ENCODE measurements around the gene ANAPC13. TPM values are rescaled to one million over a fixed set of nuclear protein-coding genes. Genes with fewer than 3 reads are reported as not detected.

Gene ANAPC13
- total RNA-seq, 4 donors from 2014 or later = 56.4 to 84.7 (median 66.5) TPM

DNA sequence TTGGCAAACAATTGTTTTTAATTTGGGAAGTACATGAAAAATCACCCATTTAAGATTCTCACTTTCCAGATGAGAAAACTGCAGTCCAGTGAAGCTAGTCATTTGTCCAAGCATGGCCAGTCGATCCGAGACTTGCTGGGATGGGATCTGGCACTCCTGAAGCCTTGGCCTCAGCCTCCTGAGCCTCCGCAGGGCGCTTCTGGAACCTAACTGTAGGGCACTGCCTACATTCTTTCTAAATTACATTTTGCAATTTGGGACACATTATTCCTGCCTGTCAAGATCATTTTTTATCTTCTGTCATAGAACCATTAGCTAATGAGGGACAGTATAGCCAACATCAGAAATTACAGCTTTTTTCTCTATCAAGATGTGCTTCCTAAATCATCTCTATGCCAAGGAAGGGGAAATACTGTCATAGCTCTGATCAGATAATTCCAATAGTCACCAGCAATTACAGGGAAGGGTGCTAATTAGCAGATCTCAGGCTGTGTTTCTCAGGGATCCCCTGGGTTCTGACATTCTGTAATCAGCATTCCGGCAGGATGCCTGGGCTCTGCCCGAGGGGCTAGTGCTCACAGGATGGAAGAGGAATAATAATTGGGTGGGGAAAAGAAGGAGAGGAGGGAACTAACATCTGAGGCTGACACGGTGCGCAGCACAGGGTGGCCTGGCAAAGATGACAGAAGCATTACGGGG is 28.3 kb downstream of the ANAPC13 start:
- peak; percentile 40 for ATAC-seq
- no peaks in the 10 kb centered on the region for H3K36me3 ChIP-seq
- TF ChIP-seq POLR2AphosphoS5 (IDR thresholded peaks at IDR 0.05) (no peak), EP300 (IDR thresholded peaks at IDR 0.05) (no peak), POLR2A (IDR thresholded peaks at IDR 0.05) (no peak)
- TF ChIP-seq, protein P1, sequence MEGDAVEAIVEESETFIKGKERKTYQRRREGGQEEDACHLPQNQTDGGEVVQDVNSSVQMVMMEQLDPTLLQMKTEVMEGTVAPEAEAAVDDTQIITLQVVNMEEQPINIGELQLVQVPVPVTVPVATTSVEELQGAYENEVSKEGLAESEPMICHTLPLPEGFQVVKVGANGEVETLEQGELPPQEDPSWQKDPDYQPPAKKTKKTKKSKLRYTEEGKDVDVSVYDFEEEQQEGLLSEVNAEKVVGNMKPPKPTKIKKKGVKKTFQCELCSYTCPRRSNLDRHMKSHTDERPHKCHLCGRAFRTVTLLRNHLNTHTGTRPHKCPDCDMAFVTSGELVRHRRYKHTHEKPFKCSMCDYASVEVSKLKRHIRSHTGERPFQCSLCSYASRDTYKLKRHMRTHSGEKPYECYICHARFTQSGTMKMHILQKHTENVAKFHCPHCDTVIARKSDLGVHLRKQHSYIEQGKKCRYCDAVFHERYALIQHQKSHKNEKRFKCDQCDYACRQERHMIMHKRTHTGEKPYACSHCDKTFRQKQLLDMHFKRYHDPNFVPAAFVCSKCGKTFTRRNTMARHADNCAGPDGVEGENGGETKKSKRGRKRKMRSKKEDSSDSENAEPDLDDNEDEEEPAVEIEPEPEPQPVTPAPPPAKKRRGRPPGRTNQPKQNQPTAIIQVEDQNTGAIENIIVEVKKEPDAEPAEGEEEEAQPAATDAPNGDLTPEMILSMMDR (IDR thresholded peaks at IDR 0.05) = no peak
- H3K9me3 ChIP-seq = no peaks in the 10 kb centered on the region
- 69 to 89% methylated on average over 5 of the region's 9 CpGs for WGBS, 2 donors (ENCODE audit: low coverage in 1 of 2)
- peaks cover 0 to 21% (median 5%) of the 10 kb centered on the region in 3 donors for H3K4me1 ChIP-seq
- no peaks in the 10 kb centered on the region for H3K27me3 ChIP-seq
- no peak overlapping the region for H3K4me3 ChIP-seq
- peak overlapping the region in 1 of 4 donors; percentile 22 for H3K27ac ChIP-seq

DNA sequence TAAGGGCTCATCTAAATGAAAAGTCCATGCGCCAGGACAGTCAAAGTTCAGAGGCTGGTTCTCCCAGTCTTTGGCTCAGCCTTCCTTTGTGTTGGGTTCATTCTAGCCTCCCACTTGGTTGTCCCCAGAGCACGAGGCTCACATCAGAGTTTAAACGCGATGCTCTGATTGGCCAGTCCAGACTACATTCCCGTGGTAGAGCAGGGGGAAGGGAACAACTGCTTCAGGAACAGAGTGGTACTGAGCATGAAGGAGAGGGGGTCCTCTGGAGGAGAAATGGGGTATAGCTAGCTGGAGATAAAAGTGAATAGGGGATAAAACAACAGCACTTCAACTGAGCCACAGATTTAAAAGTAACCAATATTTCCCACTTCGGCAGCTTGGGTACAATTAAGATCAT is 32.2 kb downstream of the ANAPC13 start:
- H3K4me1 ChIP-seq = peaks cover 0 to 7% (median 0%) of the 10 kb centered on the region in 3 donors
- no peak for ATAC-seq
- no peaks in the 10 kb centered on the region for H3K36me3 ChIP-seq
- WGBS, 2 donors (ENCODE audit: low coverage in 1 of 2) = 88 to 93% methylated on average over 1 to 2 of the region's 6 CpGs
- H3K27ac ChIP-seq = no peak overlapping the region
- no peaks in the 10 kb centered on the region for H3K27me3 ChIP-seq
- no peaks in the 10 kb centered on the region for H3K9me3 ChIP-seq
- H3K4me3 ChIP-seq = no peak overlapping the region
- TF ChIP-seq, protein P1 (IDR thresholded peaks at IDR 0.05) = no peak
- TF ChIP-seq POLR2AphosphoS5 (IDR thresholded peaks at IDR 0.05) = no peak
- TF ChIP-seq EP300 (IDR thresholded peaks at IDR 0.05) = no peak
- TF ChIP-seq POLR2A (IDR thresholded peaks at IDR 0.05) = no peak

DNA sequence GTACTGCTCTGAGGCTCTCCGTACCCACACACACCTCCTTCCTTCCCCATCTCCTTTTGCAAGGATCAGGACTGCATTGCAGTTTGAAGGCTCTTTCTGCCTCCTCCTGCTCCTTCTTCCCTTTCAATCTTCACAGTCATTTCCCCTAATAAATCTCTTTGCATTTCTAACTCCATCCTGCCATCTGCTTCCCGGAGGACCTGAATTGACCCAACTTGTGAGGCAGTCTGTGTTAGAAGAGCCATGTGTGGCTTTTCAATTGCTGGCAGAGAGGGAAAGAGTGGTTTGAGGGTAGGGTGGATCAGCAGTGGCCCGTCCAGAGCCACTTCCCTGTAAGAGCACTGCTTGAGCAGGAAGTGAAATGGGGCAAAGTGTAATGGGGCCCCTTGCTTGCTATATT is 35.8 kb downstream of the ANAPC13 start:
- TF ChIP-seq POLR2AphosphoS5 (IDR thresholded peaks at IDR 0.05) (no peak), EP300 (IDR thresholded peaks at IDR 0.05) (no peak), POLR2A (IDR thresholded peaks at IDR 0.05) (no peak)
- TF ChIP-seq, protein P1 (IDR thresholded peaks at IDR 0.05) = no peak
- Histone ChIP-seq H3K9me3 (peaks cover 0 to 5% (median 0%) of the 10 kb centered on the region in 3 donors), H3K27me3 (no peaks in the 10 kb centered on the region), H3K27ac (no peak overlapping the region), H3K36me3 (no peaks in the 10 kb centered on the region), H3K4me3 (no peak overlapping the region), H3K4me1 (peaks cover 0 to 14% (median 3%) of the 10 kb centered on the region in 3 donors)
- no peak for ATAC-seq
- WGBS, 2 donors (ENCODE audit: low coverage in 1 of 2) = 71 to 94% methylated on average over 1 to 2 of the region's 3 CpGs

DNA sequence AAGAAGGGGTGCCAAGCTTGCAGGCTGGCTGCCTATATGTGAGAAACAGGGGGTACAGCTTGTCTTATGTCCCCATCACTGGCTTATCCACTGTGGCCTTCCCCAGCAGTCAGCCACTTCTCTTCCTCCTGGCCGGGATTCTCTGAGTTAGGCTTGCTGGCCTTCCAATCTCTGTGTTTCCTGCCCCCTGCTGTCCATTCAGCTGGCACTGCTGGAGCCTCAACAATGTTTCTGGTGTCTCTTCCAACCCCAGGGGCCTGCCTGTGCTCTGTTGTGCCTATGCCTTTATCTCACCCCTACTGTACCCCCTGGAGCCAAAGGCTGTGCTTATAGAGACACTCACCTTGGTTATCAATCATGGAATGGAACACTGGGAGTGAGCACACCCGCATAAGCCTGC is 36.5 kb downstream of the ANAPC13 start:
- Histone ChIP-seq H3K27me3 (no peaks in the 10 kb centered on the region), H3K36me3 (no peaks in the 10 kb centered on the region), H3K27ac (no peak overlapping the region), H3K9me3 (peaks cover 0 to 7% (median 0%) of the 10 kb centered on the region in 3 donors), H3K4me1 (peaks cover 0 to 14% (median 3%) of the 10 kb centered on the region in 3 donors), H3K4me3 (no peak overlapping the region)
- no peak for ATAC-seq
- TF ChIP-seq EP300 (IDR thresholded peaks at IDR 0.05) (no peak), POLR2A (IDR thresholded peaks at IDR 0.05) (no peak), POLR2AphosphoS5 (IDR thresholded peaks at IDR 0.05) (no peak)
- TF ChIP-seq, protein P1 (IDR thresholded peaks at IDR 0.05) = peak in 3 of 4 experiments; percentile 23 to 47 (median 28)
- 46 to 50% methylated on average over 1 of the region's 2 CpGs for WGBS, 2 donors (ENCODE audit: low coverage in 1 of 2)

DNA sequence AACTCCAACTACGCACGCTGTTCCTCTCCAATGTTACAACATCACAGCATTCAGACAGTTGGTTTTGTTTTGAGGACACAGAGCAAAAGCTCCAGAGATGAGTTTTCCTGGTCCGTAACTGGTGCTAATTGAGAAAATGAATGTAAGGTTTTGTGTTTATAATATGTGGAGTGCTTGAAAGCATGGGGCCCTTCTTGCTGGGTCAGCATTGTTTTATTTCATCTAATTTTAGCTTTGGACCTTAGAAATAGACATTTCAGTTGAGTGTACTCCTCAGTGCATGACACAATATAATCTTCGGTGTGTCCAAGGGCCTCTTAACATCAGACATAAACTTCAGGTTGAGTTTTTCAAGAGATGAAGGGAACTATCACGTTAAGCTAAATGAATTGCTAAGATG is 37.1 kb downstream of the ANAPC13 start:
- WGBS, 2 donors (ENCODE audit: low coverage in 1 of 2) = 80 to 90% methylated on average over 5 of the region's 5 CpGs
- Histone ChIP-seq H3K36me3 (no peaks in the 10 kb centered on the region), H3K4me3 (no peak overlapping the region), H3K27me3 (no peaks in the 10 kb centered on the region), H3K27ac (no peak overlapping the region), H3K9me3 (peaks cover 0 to 7% (median 0%) of the 10 kb centered on the region in 3 donors), H3K4me1 (peaks cover 0 to 14% (median 3%) of the 10 kb centered on the region in 3 donors)
- no peak for ATAC-seq
- TF ChIP-seq POLR2A (IDR thresholded peaks at IDR 0.05) (no peak), EP300 (IDR thresholded peaks at IDR 0.05) (no peak), POLR2AphosphoS5 (IDR thresholded peaks at IDR 0.05) (no peak)
- TF ChIP-seq, protein P1 (IDR thresholded peaks at IDR 0.05) = no peak
